ENCODE measurements around the gene RNF212.

The RNF212 gene

DNA sequence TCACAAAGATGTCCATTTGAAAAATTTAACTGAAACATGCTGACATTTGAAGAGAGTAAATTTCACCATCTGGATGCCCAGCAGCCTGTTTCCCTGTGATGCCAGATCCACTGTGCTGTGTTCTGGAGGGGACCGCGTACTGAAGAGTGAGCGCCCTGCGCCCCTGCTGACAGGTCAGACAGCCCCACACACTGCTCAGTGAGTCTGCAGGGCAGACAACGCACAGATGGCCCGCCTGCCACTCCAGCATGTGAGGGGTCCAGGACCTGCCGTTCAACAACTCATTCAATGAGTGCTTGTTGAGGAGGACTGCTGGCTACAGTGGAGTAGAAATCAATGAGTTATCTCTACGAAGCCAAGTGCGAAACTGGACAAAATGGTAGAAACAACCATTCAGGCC, 52.7 kb downstream of the RNF212 start:
- H3K4me3 ChIP-seq (ENCODE audit: low read depth, low read length): no peak overlapping the region
- DNase-seq (ENCODE audit: low read depth): no peak
- TF ChIP-seq, protein P1, sequence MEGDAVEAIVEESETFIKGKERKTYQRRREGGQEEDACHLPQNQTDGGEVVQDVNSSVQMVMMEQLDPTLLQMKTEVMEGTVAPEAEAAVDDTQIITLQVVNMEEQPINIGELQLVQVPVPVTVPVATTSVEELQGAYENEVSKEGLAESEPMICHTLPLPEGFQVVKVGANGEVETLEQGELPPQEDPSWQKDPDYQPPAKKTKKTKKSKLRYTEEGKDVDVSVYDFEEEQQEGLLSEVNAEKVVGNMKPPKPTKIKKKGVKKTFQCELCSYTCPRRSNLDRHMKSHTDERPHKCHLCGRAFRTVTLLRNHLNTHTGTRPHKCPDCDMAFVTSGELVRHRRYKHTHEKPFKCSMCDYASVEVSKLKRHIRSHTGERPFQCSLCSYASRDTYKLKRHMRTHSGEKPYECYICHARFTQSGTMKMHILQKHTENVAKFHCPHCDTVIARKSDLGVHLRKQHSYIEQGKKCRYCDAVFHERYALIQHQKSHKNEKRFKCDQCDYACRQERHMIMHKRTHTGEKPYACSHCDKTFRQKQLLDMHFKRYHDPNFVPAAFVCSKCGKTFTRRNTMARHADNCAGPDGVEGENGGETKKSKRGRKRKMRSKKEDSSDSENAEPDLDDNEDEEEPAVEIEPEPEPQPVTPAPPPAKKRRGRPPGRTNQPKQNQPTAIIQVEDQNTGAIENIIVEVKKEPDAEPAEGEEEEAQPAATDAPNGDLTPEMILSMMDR (IDR thresholded peaks at IDR 0.05; ENCODE audit: insufficient read depth, low read depth, low read length, missing control alignments): no peak

DNA sequence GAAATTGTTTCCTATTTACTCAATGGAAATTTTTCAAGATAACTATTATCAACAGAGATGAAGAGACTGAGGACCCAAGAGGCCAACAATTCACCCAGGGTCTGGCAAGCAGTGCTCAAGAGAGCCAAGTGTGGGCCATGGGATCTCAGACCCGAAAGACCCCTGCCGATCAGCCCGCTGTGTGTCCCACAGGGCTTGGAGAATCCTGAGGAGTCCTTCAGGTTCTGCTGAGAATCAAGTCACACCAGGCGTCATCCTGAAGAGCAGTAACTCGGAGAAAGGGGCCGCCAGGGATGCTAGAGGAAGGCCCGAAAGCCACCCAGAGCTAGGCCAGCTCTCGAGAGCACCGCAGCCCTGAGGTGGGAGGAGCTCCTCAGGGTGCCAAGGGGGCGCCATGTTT, 53.2 kb downstream of the RNF212 start:
- H3K4me3 ChIP-seq (ENCODE audit: low read depth, low read length): no peak overlapping the region
- no peak for DNase-seq (ENCODE audit: low read depth)
- TF ChIP-seq, protein P1 (IDR thresholded peaks at IDR 0.05; ENCODE audit: insufficient read depth, low read depth, low read length, missing control alignments): no peak

DNA sequence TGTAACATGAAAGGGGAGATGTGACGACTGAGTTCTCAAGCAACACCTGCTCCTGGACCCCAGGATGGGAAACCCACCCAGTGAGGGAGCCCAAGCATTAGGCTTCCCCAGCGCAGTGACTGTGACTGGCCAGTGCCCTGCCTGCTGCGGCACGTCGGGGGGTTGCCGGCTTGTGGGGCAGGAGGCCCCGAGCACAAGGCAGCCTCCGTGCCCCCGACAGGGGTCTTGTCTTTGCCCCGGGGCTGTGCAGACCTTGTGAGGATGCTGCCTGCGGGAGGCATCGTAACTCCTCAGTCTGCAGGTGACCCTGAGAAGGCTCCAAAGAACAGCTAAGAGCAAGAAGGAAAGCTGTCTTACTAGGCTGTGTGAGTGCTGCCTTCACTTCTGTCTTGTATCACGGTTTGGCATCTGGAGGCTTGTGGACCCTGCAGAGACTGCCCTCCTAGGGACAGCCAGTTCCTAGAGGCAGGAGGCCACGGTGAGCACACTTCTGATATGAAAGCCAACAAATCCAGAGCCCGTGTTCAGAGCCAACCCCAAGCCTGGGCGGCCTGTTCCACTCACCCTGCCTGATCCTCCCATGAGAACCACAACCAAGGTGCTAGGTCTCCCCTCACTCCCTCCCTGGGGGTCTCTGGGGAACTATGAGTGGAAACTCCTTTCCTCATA, 54.2 kb downstream of the RNF212 start:
- DNase-seq (ENCODE audit: low read depth): no peak
- no peak overlapping the region for H3K4me3 ChIP-seq (ENCODE audit: low read depth, low read length)
- TF ChIP-seq, protein P1 (IDR thresholded peaks at IDR 0.05; ENCODE audit: insufficient read depth, low read depth, low read length, missing control alignments): no peak

DNA sequence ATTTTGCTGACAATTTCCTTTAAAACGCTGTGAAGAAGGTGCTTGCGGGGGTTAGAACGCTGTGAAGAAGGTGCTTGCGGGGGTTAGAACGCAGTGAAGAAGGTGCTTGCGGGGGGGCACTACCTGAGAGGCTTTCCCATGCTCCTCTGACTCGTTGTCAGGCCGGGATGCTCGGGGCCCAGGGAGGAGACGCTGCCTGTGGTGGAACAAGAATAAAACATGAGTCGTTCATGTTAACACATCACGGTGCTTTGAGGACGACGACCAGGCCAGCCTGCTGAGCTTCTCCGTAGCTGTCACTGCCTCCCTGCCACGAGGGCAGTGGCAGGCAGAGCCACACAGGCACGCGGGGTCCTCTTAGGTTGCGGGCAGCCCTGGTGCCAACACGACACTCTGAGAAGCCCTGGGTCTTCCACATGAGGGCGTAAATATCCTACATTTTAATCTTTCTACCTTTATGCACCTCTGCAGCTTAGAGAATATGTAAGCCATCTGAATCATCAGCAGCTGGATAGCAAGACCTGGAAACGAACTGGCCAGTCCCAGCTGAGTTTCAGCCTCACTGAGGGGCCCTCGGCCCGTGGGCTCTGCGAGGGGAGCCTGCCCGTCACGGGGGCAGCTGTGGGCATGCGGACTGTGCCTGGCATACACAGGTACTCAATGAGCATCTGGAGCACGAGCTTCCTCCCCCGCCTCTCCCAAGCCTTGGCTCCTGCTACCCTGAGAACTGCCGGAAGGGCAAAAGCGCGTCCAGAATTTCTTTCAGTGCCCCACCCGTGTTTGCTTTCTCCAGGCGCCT, 55.0 kb downstream of the RNF212 start:
- no peak overlapping the region for H3K4me3 ChIP-seq (ENCODE audit: low read depth, low read length)
- no peak for DNase-seq (ENCODE audit: low read depth)
- TF ChIP-seq, protein P1 (IDR thresholded peaks at IDR 0.05; ENCODE audit: insufficient read depth, low read depth, low read length, missing control alignments): no peak

DNA sequence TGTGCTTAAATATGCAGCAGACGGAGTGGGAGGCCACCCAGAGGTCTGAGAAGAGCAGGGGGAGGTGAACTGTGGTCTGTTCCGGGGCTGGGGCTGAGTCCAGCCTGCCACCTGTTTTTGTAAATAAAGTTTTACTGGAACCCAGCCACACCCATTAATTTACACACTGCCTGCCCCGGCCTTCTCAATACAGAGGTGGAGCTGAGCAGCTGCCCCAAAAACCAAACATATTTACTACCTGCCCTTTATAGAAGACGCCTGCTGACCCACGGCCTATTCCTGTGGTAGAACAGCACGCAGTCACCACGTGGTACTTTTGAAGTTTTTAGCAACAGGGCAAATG, 56.0 kb downstream of the RNF212 start:
- TF ChIP-seq, protein P1 (IDR thresholded peaks at IDR 0.05; ENCODE audit: insufficient read depth, low read depth, low read length, missing control alignments): no peak
- no peak for DNase-seq (ENCODE audit: low read depth)
- H3K4me3 ChIP-seq (ENCODE audit: low read depth, low read length): no peak overlapping the region

DNA sequence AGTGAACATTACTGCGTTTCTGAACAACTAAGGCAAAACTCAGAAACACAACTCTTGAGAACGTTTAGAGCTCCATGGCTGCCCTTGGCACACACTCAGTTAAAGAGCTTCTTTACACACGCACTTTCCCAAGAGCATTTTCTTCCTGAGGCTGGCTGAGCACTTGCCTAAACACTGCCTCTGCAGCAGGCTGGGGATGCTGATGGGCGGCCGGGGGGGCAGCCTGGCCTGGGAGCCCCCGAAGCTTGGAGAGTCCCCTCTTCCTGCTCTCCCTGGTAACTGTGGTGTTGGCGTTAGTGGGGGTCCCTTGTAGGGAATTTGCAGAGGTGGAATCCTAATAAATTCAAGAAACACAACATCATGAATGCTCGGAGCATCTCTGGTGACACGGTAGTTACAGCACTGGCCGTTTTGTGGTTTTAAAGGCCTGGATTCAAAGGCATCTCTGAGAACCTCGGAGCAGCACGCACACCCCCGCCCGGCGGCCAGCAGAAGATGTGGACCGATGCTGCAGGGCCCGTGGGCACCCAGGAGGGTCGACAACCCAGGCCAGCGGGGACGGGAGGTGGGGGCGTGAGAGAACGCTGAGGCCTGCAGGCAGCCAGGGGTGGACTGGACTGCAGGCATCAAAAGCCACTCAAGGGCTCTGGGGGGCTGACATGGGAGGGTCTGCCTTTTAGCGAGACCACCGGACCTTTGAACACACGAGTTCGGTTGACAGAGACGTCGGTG, 56.5 kb downstream of the RNF212 start:
- TF ChIP-seq, protein P1 (IDR thresholded peaks at IDR 0.05; ENCODE audit: insufficient read depth, low read depth, low read length, missing control alignments): no peak
- no peak overlapping the region for H3K4me3 ChIP-seq (ENCODE audit: low read depth, low read length)
- DNase-seq (ENCODE audit: low read depth): no peak
